Stimulated activated CD4-positive, alpha-beta T cell treated with anti-CD3 and anti-CD28 coated beads, Interleukin-2, amount 100 ng/mL, for 24 hours (primary cell): ENCODE results near the gene SPECC1L.

Experiments
- DNase-seq, 2 donors: peaks; one replicate each; pipeline ENCODE4 v3.0.0-alpha.2; 2020

SPECC1L gene

GRCh38 chr22:24431309-24432034 is 160.8 kb downstream of the SPECC1L start:
- DNase-seq: no peak

- peak in 1 of 2 donors; percentile 58 for DNase-seq
These were observed 161.6 kb downstream of the SPECC1L start for GRCh38 chr22:24432059-24432853.

GRCh38 chr22:24433001-24433827 is 162.6 kb downstream of the SPECC1L start:
- no peak for DNase-seq

- DNase-seq: no peak
These were observed 163.3 kb downstream of the SPECC1L start for GRCh38 chr22:24433828-24434470.

- DNase-seq: peak; percentile 70 to 73
These were observed 164.1 kb downstream of the SPECC1L start for GRCh38 chr22:24434471-24435322.

GRCh38 chr22:24435323-24435645 is 164.7 kb downstream of the SPECC1L start:
- no peak for DNase-seq

- DNase-seq: no peak
These were observed 165.3 kb downstream of the SPECC1L start for GRCh38 chr22:24435861-24436371.

- DNase-seq: no peak
These were observed 165.9 kb downstream of the SPECC1L start for GRCh38 chr22:24436553-24436952.

GRCh38 chr22:24437091-24437490 is 166.5 kb downstream of the SPECC1L start:
- DNase-seq: no peak

GRCh38 chr22:24437741-24438328 is 167.2 kb downstream of the SPECC1L start:
- no peak for DNase-seq

- DNase-seq: no peak
These were observed 169.7 kb downstream of the SPECC1L start for GRCh38 chr22:24440270-24440717.

GRCh38 chr22:24440718-24441405 is 170.2 kb downstream of the SPECC1L start:
- DNase-seq: no peak

GRCh38 chr22:24441406-24442351 is 171.0 kb downstream of the SPECC1L start:
- DNase-seq: no peak

- DNase-seq: no peak
These were observed 171.7 kb downstream of the SPECC1L start for GRCh38 chr22:24442352-24442744.

- DNase-seq: no peak
These were observed 173.0 kb downstream of the SPECC1L start for GRCh38 chr22:24443668-24444067.

GRCh38 chr22:24444251-24444650 is 173.6 kb downstream of the SPECC1L start:
- no peak for DNase-seq

GRCh38 chr22:24444729-24445466 is 174.3 kb downstream of the SPECC1L start:
- DNase-seq: no peak

GRCh38 chr22:24445481-24446259 is 175.0 kb downstream of the SPECC1L start:
- DNase-seq: no peak
